Effector CD8-positive, alpha-beta T cell (primary cell): ENCODE results near the gene PCDHGA3.
"Not testable (repeated sequence)": the region's sequence is repeated elsewhere in the genome, so short reads cannot be mapped to it uniquely, and the experiment has no call there.

Source experiments
- DNase-seq: peaks from one replicate; lab custom pipeline; 2025; lab: John Stamatoyannopoulos, UW
- total RNA-seq, 4 experiments: gene quantifications; one replicate each; lab custom pipeline; 2026; lab: John Stamatoyannopoulos, UW

The PCDHGA3 gene
- 0 to 0.36 (median 0.22) reads per million in 4 experiments for total RNA-seq

- no peak for DNase-seq
Measured at GRCh38 chr5:141343242-141343952, at the start of gene PCDHGA3. PCDHGA3 (plus strand) TSS chr5:141343829; CDS start chr5:141344034, 205 bp downstream.

- no peak for DNase-seq
Measured at GRCh38 chr5:141298376-141298775, 45.3 kb upstream of the PCDHGA3 start.

GRCh38 chr5:141303756-141304155, 39.9 kb upstream of the PCDHGA3 start, which contains the start of gene SLC25A2:
SLC25A2 (minus strand) TSS chr5:141304049; CDS start chr5:141303865, 184 bp downstream.
- DNase-seq, result no peak

GRCh38 chr5:141306630-141307029, 37.0 kb upstream of the PCDHGA3 start:
- no peak for DNase-seq

GRCh38 chr5:141313711-141314110, 29.9 kb upstream of the PCDHGA3 start:
- DNase-seq, result no peak

- DNase-seq, result not testable (repeated sequence)
Measured at GRCh38 chr5:141316963-141317362, 26.7 kb upstream of the PCDHGA3 start.

GRCh38 chr5:141319202-141319601, 24.4 kb upstream of the PCDHGA3 start:
- no peak for DNase-seq

GRCh38 chr5:141319699-141320098, 23.9 kb upstream of the PCDHGA3 start:
- DNase-seq, result no peak

- DNase-seq, result peak; percentile 83
Measured at GRCh38 chr5:141320225-141321169, 23.1 kb upstream of the PCDHGA3 start, which contains the start of gene TAF7. TAF7 (minus strand) TSS chr5:141320784; CDS start chr5:141320044, 740 bp downstream.

- no peak for DNase-seq
Measured at GRCh38 chr5:141322261-141322660, 21.4 kb upstream of the PCDHGA3 start.

- DNase-seq, result peak; percentile 52
Measured at GRCh38 chr5:141326088-141326854, 17.4 kb upstream of the PCDHGA3 start.

GRCh38 chr5:141328231-141328630, 15.4 kb upstream of the PCDHGA3 start:
- DNase-seq, result no peak

GRCh38 chr5:141330299-141331080, 13.1 kb upstream of the PCDHGA3 start, which contains the start of gene PCDHGA1:
PCDHGA1 (plus strand) TSS chr5:141330514.
- no peak for DNase-seq

GRCh38 chr5:141332571-141332970, 11.1 kb upstream of the PCDHGA3 start:
- not testable (repeated sequence) for DNase-seq

GRCh38 chr5:141338538-141339306, 4.9 kb upstream of the PCDHGA3 start, which contains the start of gene PCDHGA2:
PCDHGA2 (plus strand) TSS chr5:141338760.
- DNase-seq, result no peak

GRCh38 chr5:141340781-141341354, 2.8 kb upstream of the PCDHGA3 start:
- DNase-seq, result not testable (repeated sequence)

- DNase-seq, result no peak
Measured at GRCh38 chr5:141342773-141343172, 856 bp upstream of the PCDHGA3 start.

- no peak for DNase-seq
Measured at GRCh38 chr5:141343953-141344463, 379 bp downstream of the PCDHGA3 start.

- DNase-seq, result no peak
Measured at GRCh38 chr5:141345327-141345726, 1.7 kb downstream of the PCDHGA3 start.
